ENCODE results near the gene SFRP2. TPM values are rescaled to one million over a fixed set of nuclear protein-coding genes. Genes with fewer than 3 reads are reported as not detected.
A peak's percentile ranks its signal among the peaks of the same experiment; 100 is the strongest.

Gene SFRP2
- total RNA-seq, 2 donors from 2014 or later, result not detected

- Mint-ChIP-seq H3K27me3 (peaks cover 5% of the 10 kb centered on the region), H3K9me3 (peaks cover 2% of the 10 kb centered on the region), H3K4me3 (no peak overlapping the region), H3K36me3 (ENCODE audit: low read depth) (no peaks in the 10 kb centered on the region), H3K4me1 (no peaks in the 10 kb centered on the region), H3K27ac (no peak overlapping the region)
- ATAC-seq (replicated peaks), result no peak
Observed at GRCh38 chr4:153745651-153746050, 43.2 kb downstream of the SFRP2 start.

- Mint-ChIP-seq H3K9me3 (peaks cover 5% of the 10 kb centered on the region), H3K27ac (no peak overlapping the region), H3K4me1 (no peaks in the 10 kb centered on the region), H3K36me3 (ENCODE audit: low read depth) (no peaks in the 10 kb centered on the region), H3K27me3 (peaks cover 14% of the 10 kb centered on the region), H3K4me3 (no peak overlapping the region)
- ATAC-seq (replicated peaks), result no peak
Observed at GRCh38 chr4:153741541-153741940, 47.3 kb downstream of the SFRP2 start.

GRCh38 chr4:153735906-153736461, 52.9 kb downstream of the SFRP2 start:
- Mint-ChIP-seq H3K27ac (no peak overlapping the region), H3K36me3 (ENCODE audit: low read depth) (no peaks in the 10 kb centered on the region), H3K4me1 (peaks cover 7% of the 10 kb centered on the region), H3K27me3 (peaks cover 14% of the 10 kb centered on the region), H3K4me3 (no peak overlapping the region), H3K9me3 (peaks cover 5% of the 10 kb centered on the region)
- ATAC-seq (replicated peaks), result no peak

DNA sequence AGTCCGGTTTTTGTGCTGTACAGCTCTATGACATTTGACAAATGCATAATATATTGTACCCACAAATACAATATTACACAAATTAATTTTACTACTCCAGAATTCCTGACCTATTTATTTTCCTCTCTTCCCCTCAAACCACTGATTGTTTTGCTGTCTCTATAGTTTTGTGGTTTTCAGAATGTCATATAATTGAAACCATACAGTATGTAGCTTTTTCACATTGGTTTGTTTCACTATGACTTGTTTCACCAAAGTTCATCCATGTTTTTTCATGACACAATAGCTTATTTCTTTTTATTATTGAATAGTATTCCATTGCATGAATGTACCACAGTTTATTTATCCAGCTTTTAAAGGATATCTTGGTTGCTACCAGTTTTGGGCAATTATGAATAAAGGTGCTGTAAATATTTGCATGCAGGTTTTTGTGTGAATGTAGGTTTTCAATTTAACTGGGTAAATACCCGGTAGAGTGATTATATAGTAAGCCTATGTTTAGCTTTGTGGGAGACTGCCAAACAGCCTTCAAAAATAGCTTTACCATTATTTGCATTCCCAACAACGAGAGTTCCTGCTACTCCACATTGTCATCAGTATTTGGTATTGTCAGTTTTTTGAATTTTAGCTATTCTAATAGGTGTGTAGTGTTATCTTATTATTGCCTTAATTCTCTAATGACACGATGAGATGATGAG, 55.0 kb downstream of the SFRP2 start:
- peaks cover 7% of the 10 kb centered on the region for H3K4me1 Mint-ChIP-seq
- no peaks in the 10 kb centered on the region for H3K9me3 Mint-ChIP-seq
- peaks cover 6% of the 10 kb centered on the region for H3K27me3 Mint-ChIP-seq
- H3K4me3 Mint-ChIP-seq, result no peak overlapping the region
- peak overlapping the region; percentile 64 for H3K27ac Mint-ChIP-seq
- ATAC-seq (replicated peaks), result peak; percentile 77
- no peaks in the 10 kb centered on the region for H3K36me3 Mint-ChIP-seq (ENCODE audit: low read depth)

GRCh38 chr4:153731239-153731638, 57.6 kb downstream of the SFRP2 start:
- H3K4me3 Mint-ChIP-seq, result no peak overlapping the region
- H3K4me1 Mint-ChIP-seq, result peaks cover 7% of the 10 kb centered on the region
- H3K36me3 Mint-ChIP-seq (ENCODE audit: low read depth), result no peaks in the 10 kb centered on the region
- peak; percentile 68 for ATAC-seq (replicated peaks)
- no peaks in the 10 kb centered on the region for H3K9me3 Mint-ChIP-seq
- peaks cover 2% of the 10 kb centered on the region for H3K27me3 Mint-ChIP-seq
- no peak overlapping the region for H3K27ac Mint-ChIP-seq

Other genes with a start within 250 kb of the SFRP2 start
- gene TLR2, start 104.8 kb downstream of the SFRP2 start, total RNA-seq, result 1 to 10 TPM; 2.0 to 2.1 TPM
- under 1 TPM in 1 of 2 donors, not detected in 1; 0.37 TPM for gene RNF175, start 29.1 kb downstream of the SFRP2 start, total RNA-seq